SK-N-SH (cell line): ENCODE data around the gene NCSTN. TPM values are rescaled to one million over a fixed set of nuclear protein-coding genes. Genes with fewer than 3 reads are reported as not detected.
"Not testable (repeated sequence)": the region's sequence is repeated elsewhere in the genome, so short reads cannot be mapped to it uniquely, and the experiment has no call there.

ENCODE experiments used
- CTCF ChIA-PET: fragments of 300-600, 350-600 bp; formaldehyde crosslinking; extraction: SDS; loops from one replicate; lab custom pipeline; 2021; lab: Yijun Ruan, JAX
- POLR2A ChIA-PET: fragments of 350-600 bp; sonication (Branson Sonifier 250); formaldehyde crosslinking; extraction: SDS; loops from one replicate; lab custom pipeline; 2020; ENCODE audit warnings: antibody characterized with exemption, inconsistent platforms; lab: Yijun Ruan, JAX
- DNase-seq: peaks from one replicate; pipeline ENCODE4 v3.0.0; 2012
- H2AFZ ChIP-seq: fragments of 200-600 bp; sonication (generic); 2 replicates; pipeline ENCODE4 v1.8.1; 2016; ENCODE audit warnings: antibody characterized with exemption, mild to moderate bottlenecking, low read depth
- H3F3A ChIP-seq: fragments of 200-600 bp; sonication (generic); replicated peaks from 2 replicates; pipeline ENCODE3; 2016; ENCODE audit warnings: antibody characterized with exemption, mild to moderate bottlenecking; ENCODE audit not compliant: insufficient read depth
- H3K27ac ChIP-seq, 2 experiments: fragments of 200-500 bp in 1 of 2; fragments of 200-600 bp in 1 of 2; sonication (Bioruptor generic) in 1 of 2; sonication (generic), shearing (Covaris generic) in 1 of 2; 2 replicates each; pipeline versions ENCODE4 v1.5.1 to v1.6.1; 2014 to 2016; ENCODE audit warnings: low read depth in 2 of 2, inconsistent platforms in 1 of 2, low read length in 1 of 2, mild to moderate bottlenecking in 1 of 2, mixed read lengths in 1 of 2
- H3K27me3 ChIP-seq: fragments of 200-600 bp; sonication (generic), shearing (Covaris generic); 2 replicates; pipeline ENCODE4 v1.6.1; 2016; ENCODE audit warnings: mixed run types; ENCODE audit not compliant: insufficient read depth
- H3K36me3 ChIP-seq, 2 experiments: fragments of 200-500 bp in 1 of 2; fragments of 200-600 bp in 1 of 2; sonication (Bioruptor generic) in 1 of 2; sonication (generic) in 1 of 2; replicated peaks in 1 of 2; 2 replicates each; pipeline versions ENCODE3 to v1.5.1; 2014 to 2016; ENCODE audit warnings: low read length in 1 of 2, mild to moderate bottlenecking in 1 of 2; ENCODE audit not compliant: insufficient read depth in 2 of 2, control insufficient read depth in 1 of 2
- H3K4me1 ChIP-seq, 2 experiments: fragments of 200-500 bp in 1 of 2; fragments of 200-600 bp in 1 of 2; sonication (Bioruptor generic) in 1 of 2; sonication (generic), shearing (Covaris generic) in 1 of 2; 2 replicates each; pipeline versions ENCODE4 v1.5.1 to v1.6.1; 2014 to 2016; ENCODE audit warnings: low read depth in 1 of 2, low read length in 1 of 2, mixed run types in 1 of 2; ENCODE audit not compliant: insufficient read depth in 2 of 2, control insufficient read depth in 1 of 2
- H3K4me2 ChIP-seq: fragments of 200-600 bp; sonication (generic), shearing (Covaris generic); 2 replicates; pipeline ENCODE4 v1.6.1; 2017; ENCODE audit warnings: mixed run types
- H3K4me3 ChIP-seq, 2 experiments: fragments of 200-500 bp in 1 of 2; fragments of 200-600 bp in 1 of 2; sonication (Bioruptor generic) in 1 of 2; sonication (generic), shearing (Covaris generic) in 1 of 2; 2 replicates each; pipeline versions ENCODE4 v1.5.1 to v1.8.1; 2014 to 2016; ENCODE audit warnings: low read depth in 2 of 2, inconsistent platforms in 1 of 2, low read length in 1 of 2, mild to moderate bottlenecking in 1 of 2, mixed read lengths in 1 of 2, moderate library complexity in 1 of 2
- H3K79me2 ChIP-seq: fragments of 200-600 bp; sonication (generic); 2 replicates; pipeline ENCODE4 v1.8.1; 2017; ENCODE audit warnings: mild to moderate bottlenecking; ENCODE audit not compliant: insufficient read depth
- H3K9ac ChIP-seq: fragments of 200-600 bp; sonication (generic); 2 replicates; pipeline ENCODE4 v1.6.1; 2017; ENCODE audit warnings: mixed run types
- H3K9me2 ChIP-seq: fragments of 200-600 bp; sonication (generic); 2 replicates; pipeline ENCODE4 v1.6.1; 2017; ENCODE audit warnings: mixed run types
- H3K9me3 ChIP-seq: fragments of 200-600 bp; sonication (generic); 2 replicates; pipeline ENCODE4 v1.6.1; 2017; ENCODE audit warnings: mixed run types, mild to moderate bottlenecking, moderate library complexity
- H4K20me1 ChIP-seq: fragments of 200-600 bp; sonication (generic); 2 replicates; pipeline ENCODE4 v1.6.1; 2017; ENCODE audit warnings: mild to moderate bottlenecking, mixed run types; ENCODE audit not compliant: insufficient read depth
- RAD21 ChIP-seq: IDR thresholded peaks from 2 replicates; pipeline ENCODE4 v1.6.1; 2012; ENCODE audit warnings: mild to moderate bottlenecking, low read length
- RXRA ChIP-seq: IDR thresholded peaks from 2 replicates; pipeline ENCODE4 v1.4.0; 2012; ENCODE audit warnings: low read depth, mild to moderate bottlenecking, borderline replicate concordance
- SIN3A ChIP-seq: IDR thresholded peaks from 2 replicates; pipeline ENCODE4 v1.6.1; 2012; ENCODE audit warnings: low read depth, mild to moderate bottlenecking, low read length, moderate library complexity, borderline replicate concordance
- SMC3 ChIP-seq: IDR thresholded peaks from 2 replicates; pipeline ENCODE4 v1.6.1; 2012; ENCODE audit warnings: low read depth, low read length, improper control_type of control experiment
- WGBS: methylation state at CpG from one replicate; pipeline ENCODE4 v1.1.6; 2017; ENCODE audit warnings: low lambda C conversion rate; 5-methylcytosine and 5-hydroxymethylcytosine counted together
- polyA plus RNA-seq, 3 experiments: library from polyadenylated mRNA; depleted of rRNA; stranded (reverse); fragments of >200 nt; gene quantifications; 2 replicates each; pipeline ENCODE4 v1.2.3, GENCODE V29; 2012
- TF ChIP-seq, protein P1 (sequence below): fragments of 200-600 bp; sonication (generic); IDR thresholded peaks from 2 replicates; pipeline ENCODE4 v1.6.1; 2017; ENCODE audit warnings: antibody characterized with exemption, mild to moderate bottlenecking, moderate library complexity

The NCSTN gene
- polyA plus RNA-seq, 1 of the 3 experiments (the other 2 are of a cell fraction), result 165 TPM

- TF ChIP-seq, protein P1, sequence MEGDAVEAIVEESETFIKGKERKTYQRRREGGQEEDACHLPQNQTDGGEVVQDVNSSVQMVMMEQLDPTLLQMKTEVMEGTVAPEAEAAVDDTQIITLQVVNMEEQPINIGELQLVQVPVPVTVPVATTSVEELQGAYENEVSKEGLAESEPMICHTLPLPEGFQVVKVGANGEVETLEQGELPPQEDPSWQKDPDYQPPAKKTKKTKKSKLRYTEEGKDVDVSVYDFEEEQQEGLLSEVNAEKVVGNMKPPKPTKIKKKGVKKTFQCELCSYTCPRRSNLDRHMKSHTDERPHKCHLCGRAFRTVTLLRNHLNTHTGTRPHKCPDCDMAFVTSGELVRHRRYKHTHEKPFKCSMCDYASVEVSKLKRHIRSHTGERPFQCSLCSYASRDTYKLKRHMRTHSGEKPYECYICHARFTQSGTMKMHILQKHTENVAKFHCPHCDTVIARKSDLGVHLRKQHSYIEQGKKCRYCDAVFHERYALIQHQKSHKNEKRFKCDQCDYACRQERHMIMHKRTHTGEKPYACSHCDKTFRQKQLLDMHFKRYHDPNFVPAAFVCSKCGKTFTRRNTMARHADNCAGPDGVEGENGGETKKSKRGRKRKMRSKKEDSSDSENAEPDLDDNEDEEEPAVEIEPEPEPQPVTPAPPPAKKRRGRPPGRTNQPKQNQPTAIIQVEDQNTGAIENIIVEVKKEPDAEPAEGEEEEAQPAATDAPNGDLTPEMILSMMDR, result peak; percentile 93
- TF ChIP-seq SMC3, result peak; percentile 73
- peak; percentile 92 for TF ChIP-seq RAD21
- TF ChIP-seq SIN3A, result no peak
- no peaks in the 10 kb centered on the region for H4K20me1 ChIP-seq
- CTCF ChIA-PET, result interaction anchor here (0.6 to 8.4 kb wide), 42 partner anchors 9 to 843 kb away, joined by 3 to 100 read pairs (median 4); partner anchors contain the start of genes DCAF8, IGSF8, NCSTN and NHLH1
- H3K27ac ChIP-seq, result no peak overlapping the region
- H3K9me3 ChIP-seq, result no peaks in the 10 kb centered on the region
- peak; percentile 79 for DNase-seq
- 0 out of 2 replicates have a peak overlapping the region, but pooled peaks have one; percentile 11 for H3K4me2 ChIP-seq
- H2AFZ ChIP-seq, result no peak overlapping the region
- no peak overlapping the region for H3K9ac ChIP-seq
- H3K27me3 ChIP-seq, result no peaks in the 10 kb centered on the region
- no peaks in the 10 kb centered on the region for H3F3A ChIP-seq
- no peaks in the 10 kb centered on the region for H3K36me3 ChIP-seq
- no peaks in the 10 kb centered on the region for H3K79me2 ChIP-seq
- H3K4me1 ChIP-seq, result peaks cover 0 to 9% of the 10 kb centered on the region in 2 experiments; a peak in 2 of 4 replicates
- H3K9me2 ChIP-seq, result no peaks in the 10 kb centered on the region
- WGBS, result 2% methylated on average over 5 of the region's 5 CpGs
- POLR2A ChIA-PET, result interaction anchor here (1.3 to 1.4 kb wide), 2 partner anchors 26 to 40 kb away, joined by 3 read pairs; no protein-coding TSS in a partner anchor
- no peak overlapping the region; a peak in 1 of 4 replicates for H3K4me3 ChIP-seq
Measured at GRCh38 chr1:160376525-160377131, 33.4 kb downstream of the NCSTN start.

GRCh38 chr1:160377585-160378206, 34.5 kb downstream of the NCSTN start:
- Histone ChIP-seq H3K79me2 (no peaks in the 10 kb centered on the region), H3K9ac (no peak overlapping the region), H3K9me3 (no peaks in the 10 kb centered on the region), H3K9me2 (no peaks in the 10 kb centered on the region)
- 51% methylated on average over 7 of the region's 7 CpGs for WGBS
- CTCF ChIA-PET, result interaction anchor here (0.8 to 8.4 kb wide), 16 partner anchors 8 to 292 kb away, joined by 3 to 100 read pairs (median 8); partner anchors contain the start of genes IGSF8, NCSTN and NHLH1
- TF ChIP-seq RXRA (no peak), RAD21 (no peak)
- TF ChIP-seq, all 33 proteins: peak for 0
- no peak overlapping the region for H3K4me3 ChIP-seq
- no peaks in the 10 kb centered on the region for H3K36me3 ChIP-seq
- H3K27me3 ChIP-seq, result no peaks in the 10 kb centered on the region
- no peak overlapping the region for H3K27ac ChIP-seq
- peaks cover 0 to 9% of the 10 kb centered on the region in 2 experiments; a peak in 2 of 4 replicates for H3K4me1 ChIP-seq
- H4K20me1 ChIP-seq, result no peaks in the 10 kb centered on the region
- no peak for DNase-seq
- POLR2A ChIA-PET, result interaction anchor here (1.3 to 1.4 kb wide), 2 partner anchors 25 to 39 kb away, joined by 3 read pairs; no protein-coding TSS in a partner anchor
- H2AFZ ChIP-seq, result no peak overlapping the region
- no peaks in the 10 kb centered on the region for H3F3A ChIP-seq
- no peak overlapping the region for H3K4me2 ChIP-seq

- POLR2A ChIA-PET, CTCF ChIA-PET, H3K4me1 ChIP-seq, H3K27me3 ChIP-seq, H3F3A ChIP-seq, H3K9me3 ChIP-seq, H3K79me2 ChIP-seq, H3K36me3 ChIP-seq, H3K9ac ChIP-seq, H3K9me2 ChIP-seq, DNase-seq, H4K20me1 ChIP-seq, H3K4me3 ChIP-seq, H2AFZ ChIP-seq, H3K4me2 ChIP-seq, H3K27ac ChIP-seq: not testable (repeated sequence)
- 82% methylated on average over 2 of the region's 2 CpGs for WGBS
Measured at GRCh38 chr1:160384812-160385211, 41.6 kb downstream of the NCSTN start.

DNA sequence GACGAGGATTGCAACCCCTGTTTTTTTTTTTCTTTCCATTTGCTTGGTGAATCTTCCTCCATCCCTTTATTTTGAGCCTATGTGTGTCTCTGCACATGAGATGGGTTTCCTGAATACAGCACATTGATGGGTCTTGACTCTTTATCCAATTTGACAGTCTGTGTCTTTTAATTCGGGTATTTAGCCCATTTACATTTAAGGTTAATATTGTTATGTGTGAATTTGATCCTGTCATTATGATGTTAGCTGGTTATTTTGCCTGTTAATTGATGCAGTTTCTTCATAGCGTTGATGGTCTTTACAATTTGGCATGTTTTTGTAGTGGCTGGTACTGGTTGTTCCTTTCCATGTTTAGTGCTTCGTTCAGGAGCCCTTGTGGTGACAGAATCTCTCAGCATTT, 45.2 kb downstream of the NCSTN start:
- H3K4me1 ChIP-seq, H4K20me1 ChIP-seq, H3K27ac ChIP-seq, H3K79me2 ChIP-seq, H3K4me2 ChIP-seq, H3K4me3 ChIP-seq, DNase-seq, H3K9me3 ChIP-seq, H3K9ac ChIP-seq, H3K27me3 ChIP-seq, H3K9me2 ChIP-seq, H3K36me3 ChIP-seq, H3F3A ChIP-seq, POLR2A ChIA-PET, H2AFZ ChIP-seq: not testable (repeated sequence)
- WGBS, result 4% methylated on average over 4 of the region's 4 CpGs
- CTCF ChIA-PET, result interaction anchor here (1.4 kb wide), 1 partner anchor 28 kb away, joined by 5 read pairs; no protein-coding TSS in a partner anchor
